K562 (cell line): ENCODE measurements around the gene RHBDF2. TPM values are rescaled to one million over a fixed set of nuclear protein-coding genes. Genes with fewer than 3 reads are reported as not detected.
"Not testable (repeated sequence)": the region's sequence is repeated elsewhere in the genome, so short reads cannot be mapped to it uniquely, and the experiment has no call there.

ENCODE experiments used
- ATAC-seq: fragments of 200-7000 bp; cut with Tn5 transposase; 3 replicates; pipeline ENCODE4 v1.9.1; 2020; ENCODE audit warnings: moderate library complexity
- BruUV-seq: library from RNA; stranded (reverse); fragments of 400-500 nt; replicated peaks from 2 replicates; lab custom pipeline; 2021; lab: Mats Ljungman, UMichigan
- CTCF ChIA-PET: fragments of 300-600 bp; formaldehyde crosslinking; extraction: SDS; loops from one replicate; lab custom pipeline; 2021; ENCODE audit warnings: low intra/inter-chr PET ratio; lab: Yijun Ruan, JAX
- POLR2A ChIA-PET: fragments of 300-600, 350-650 bp; sonication (Branson Sonifier 250); formaldehyde crosslinking; extraction: SDS; loops from one replicate; lab custom pipeline; 2021; ENCODE audit warnings: antibody characterized with exemption, inconsistent platforms; lab: Yijun Ruan, JAX
- DNase-seq, 4 experiments: peaks; one replicate each; pipeline versions ENCODE4 v3.0.0 to v3.0.0-alpha.2; 2011 to 2018; ENCODE audit warnings: low spot score in 3 of 4, mixed read lengths in 3 of 4; ENCODE audit errors: extremely low read depth in 1 of 4
- FAIRE-seq: peaks from 2 replicates; lab custom pipeline; 2011; peaks lifted over from hg19 to GRCh38; lab: Jason Lieb, UNC
- H2AFZ ChIP-seq: 2 replicates; pipeline ENCODE4 v1.6.0; 2011; ENCODE audit warnings: low read depth, low read length, control low read depth, inconsistent platforms
- H3K27ac ChIP-seq: fragments of 200-600 bp; 3 replicates; pipeline ENCODE4 v1.8.0; 2011; ENCODE audit warnings: low read depth, mild to moderate bottlenecking, control low read depth, inconsistent platforms, low read length, moderate library complexity, mixed read lengths; ENCODE audit errors: extremely low read depth
- H3K27me3 ChIP-seq, 2 experiments: fragments of 300-600 bp in 1 of 2; 2 replicates in 1 of 2; 3 replicates in 1 of 2; pipeline versions ENCODE4 v1.6.0 to v1.8.0; 2011; ENCODE audit warnings: inconsistent platforms in 2 of 2, low read length in 2 of 2, mild to moderate bottlenecking in 1 of 2, mixed read lengths in 1 of 2, moderate library complexity in 1 of 2; ENCODE audit not compliant: control insufficient read depth in 2 of 2, insufficient read depth in 2 of 2
- H3K36me3 ChIP-seq: fragments of 300-600 bp; 3 replicates; pipeline ENCODE4 v1.8.0; 2011; ENCODE audit warnings: mild to moderate bottlenecking, low read length, inconsistent platforms; ENCODE audit not compliant: control insufficient read depth, insufficient read depth
- H3K4me1 ChIP-seq, 2 experiments: fragments of 200-600 bp in 1 of 2; replicated peaks in 1 of 2; 2 replicates in 1 of 2; 3 replicates in 1 of 2; pipeline versions ENCODE4 v1.5.1 to v1.8.0; 2011; ENCODE audit warnings: inconsistent platforms in 2 of 2, low read length in 2 of 2, mild to moderate bottlenecking in 1 of 2, mixed read lengths in 1 of 2, moderate library complexity in 1 of 2; ENCODE audit not compliant: control insufficient read depth in 2 of 2, insufficient read depth in 2 of 2
- H3K4me2 ChIP-seq: 2 replicates; pipeline ENCODE4 v1.6.1; 2011; ENCODE audit warnings: low read length, control low read depth, inconsistent platforms, mixed read lengths; ENCODE audit not compliant: insufficient read depth
- H3K4me3 ChIP-seq: fragments of 200-600 bp; sonication (generic), shearing (Covaris generic); 2 replicates; pipeline ENCODE4 v1.5.1; 2016; ENCODE audit warnings: control low read depth, inconsistent platforms
- H3K79me2 ChIP-seq: fragments of 200-600 bp; 3 replicates; pipeline ENCODE4 v1.8.0; 2011; ENCODE audit warnings: low read length, inconsistent platforms; ENCODE audit not compliant: control insufficient read depth, insufficient read depth
- H3K9ac ChIP-seq, 2 experiments: 2 replicates each; pipeline versions ENCODE4 v1.6.0 to v1.6.1; 2011; ENCODE audit warnings: low read depth in 2 of 2, low read length in 2 of 2, control low read depth in 1 of 2, inconsistent platforms in 1 of 2, mild to moderate bottlenecking in 1 of 2, mixed read lengths in 1 of 2; ENCODE audit not compliant: insufficient read depth in 1 of 2
- H3K9me1 ChIP-seq: one replicate; pipeline ENCODE4 v1.6.0; 2011; ENCODE audit warnings: inconsistent platforms, mild to moderate bottlenecking, low read length, moderate library complexity; ENCODE audit not compliant: control insufficient read depth, insufficient read depth
- H3K9me3 ChIP-seq: replicated peaks from 2 replicates; pipeline ENCODE4 v1.5.1; 2011; ENCODE audit warnings: low read depth, low read length, inconsistent platforms; ENCODE audit not compliant: control insufficient read depth, insufficient read depth
- H4K20me1 ChIP-seq: replicated peaks from 2 replicates; pipeline ENCODE4 v1.6.1; 2011; ENCODE audit warnings: low read length, inconsistent platforms, mixed read lengths; ENCODE audit not compliant: control insufficient read depth, insufficient read depth
- FOXP4 ChIP-seq: sonication (generic); formaldehyde crosslinking; IDR thresholded peaks from 2 replicates; pipeline ENCODE4 v1.8.0; 2022; ENCODE audit warnings: mild to moderate bottlenecking, missing genetic modification reagents, borderline replicate concordance
- ILF3 ChIP-seq: fragments of 450-650 bp; IDR thresholded peaks from 2 replicates; pipeline ENCODE4 v1.6.1; 2018; ENCODE audit warnings: antibody characterized with exemption, mild to moderate bottlenecking, moderate library complexity, borderline replicate concordance
- KLF16 ChIP-seq: IDR thresholded peaks from 2 replicates; pipeline ENCODE4 v1.6.1; 2016; ENCODE audit warnings: antibody characterized with exemption
- MBD2 ChIP-seq: sonication (generic); IDR thresholded peaks from 2 replicates; pipeline ENCODE4 v1.6.1; 2016; ENCODE audit warnings: low read depth, borderline replicate concordance
- MEF2A ChIP-seq: IDR thresholded peaks from 2 replicates; pipeline ENCODE4 v1.6.1; 2011; ENCODE audit warnings: low read depth, mild to moderate bottlenecking, low read length, moderate library complexity; ENCODE audit not compliant: control insufficient read depth
- NFXL1 ChIP-seq: fragments of 450-650 bp; formaldehyde crosslinking; IDR thresholded peaks from 2 replicates; pipeline ENCODE4 v1.4.0; 2021; ENCODE audit warnings: mild to moderate bottlenecking
- RFX7 ChIP-seq: fragments of 250-450 bp; sonication (Bioruptor Pico); IDR thresholded peaks from 2 replicates; pipeline ENCODE4 v1.5.1; 2021; ENCODE audit warnings: mild to moderate bottlenecking
- TAL1 ChIP-seq: fragments of 450-650 bp; IDR thresholded peaks from 2 replicates; pipeline ENCODE4 v1.6.1; 2016; ENCODE audit warnings: mild to moderate bottlenecking
- USF1 ChIP-seq: sonication (generic); formaldehyde crosslinking; IDR thresholded peaks from 2 replicates; pipeline ENCODE4 v1.9.0; 2022; ENCODE audit warnings: mild to moderate bottlenecking, missing genetic modification reagents
- YBX1 ChIP-seq: fragments of 450-650 bp; IDR thresholded peaks from 2 replicates; pipeline ENCODE4 v1.7.1; 2016; ENCODE audit warnings: mild to moderate bottlenecking
- ZNF121 ChIP-seq: sonication (generic); formaldehyde crosslinking; conservative IDR thresholded peaks from 2 replicates; pipeline ENCODE4 v1.8.0; 2022; ENCODE audit warnings: missing genetic modification reagents
- ZNF644 ChIP-seq: fragments of 200-800 bp; sonication (Bioruptor generic); IDR thresholded peaks from 2 replicates; pipeline ENCODE4 v1.6.1; 2016; ENCODE audit warnings: low read depth, missing genetic modification characterization, missing compliant biosample characterization
- WGBS: fragments of 100-300 bp; shearing (Covaris generic); methylation state at CpG from one replicate; pipeline ENCODE4 v1.1.6; 2016; ENCODE audit warnings: low coverage, mixed read lengths; ENCODE audit not compliant: insufficient coverage; ENCODE audit errors: missing lambda C conversion rate; 5-methylcytosine and 5-hydroxymethylcytosine counted together
- in situ Hi-C: fragments of 300-500 bp; cut with MboI; formaldehyde crosslinking; loops from 4 replicates; pipeline ENCODE4 v1.15.0; 2018; ENCODE audit warnings: inconsistent platforms, mixed read lengths
- intact Hi-C: fragments of 100-400 bp; cut with micrococcal nuclease; formaldehyde crosslinking; loops from 2 replicates; pipeline ENCODE4 v1.14.2; 2022
- polyA plus RNA-seq, 8 experiments: library from polyadenylated mRNA; depleted of rRNA in 4 of 8; stranded (reverse) in 5 of 8; unstranded in 3 of 8; fragments of >200 nt; fragmentation: Nextera tagmentation in 2 of 8; fragmentation: Illumina TruSeq in 1 of 8; extraction: Ambion mirVana in 2 of 8; extraction: Trizol in 1 of 8; gene quantifications; 2 replicates each; pipeline versions ENCODE4 v1.2.1 to v1.2.3, GENCODE V29; 2011 to 2014; ENCODE audit warnings: inconsistent platforms in 1 of 8, missing spikeins in 1 of 8
- total RNA-seq, 7 experiments: library from RNA; depleted of rRNA in 6 of 7; stranded (reverse); fragments of >200 nt in 6 of 7; fragmentation: Illumina TruSeq in 2 of 7; extraction: Trizol in 2 of 7; gene quantifications; 2 replicates each; pipeline versions ENCODE4 v1.2.1 to v1.2.3, GENCODE V29; 2011 to 2021; ENCODE audit warnings: low replicate concordance in 1 of 7
- TF ChIP-seq, protein P1 (sequence below): sonication (generic); formaldehyde crosslinking; IDR thresholded peaks from 2 replicates; pipeline ENCODE4 v1.5.0; 2020; ENCODE audit warnings: missing genetic modification reagents

Gene RHBDF2
- total and polyA plus RNA-seq, 9 of the 15 experiments (the other 6 are each of a cell fraction or from before 2014, with no cell fraction given) = 0.04 to 2.8 (median 1.1) TPM

GRCh38 chr17:76514355-76514754 is 13.1 kb upstream of the RHBDF2 start:
- CTCF ChIA-PET, H3K36me3 ChIP-seq, H3K9ac ChIP-seq, H3K4me3 ChIP-seq, BruUV-seq, DNase-seq, H4K20me1 ChIP-seq, H3K79me2 ChIP-seq, H3K9me1 ChIP-seq, H3K4me2 ChIP-seq, in situ Hi-C loops, H3K9me3 ChIP-seq, H3K27me3 ChIP-seq, intact Hi-C loops, ATAC-seq, FAIRE-seq, POLR2A ChIA-PET, H2AFZ ChIP-seq: not testable (repeated sequence)
- peaks cover 15 to 18% of the 10 kb centered on the region in 2 experiments; a peak in 4 of 5 replicates for H3K4me1 ChIP-seq
- 0 out of 2 replicates have a peak, but pooled peaks have one; percentile 8 for TF ChIP-seq ZNF121 (CRISPR knock-in tag)
- TF ChIP-seq, all 486 proteins: peak for 1; not testable (repeated sequence) for 485
- WGBS = 85% methylated on average over 6 of the region's 6 CpGs
- H3K27ac ChIP-seq = not testable (repeated sequence)

GRCh38 chr17:76513306-76513692 is 12.1 kb upstream of the RHBDF2 start:
- BruUV-seq = no TSS peak
- Histone ChIP-seq H3K4me2 (no peak overlapping the region), H3K27me3 (no peaks in the 10 kb centered on the region), H3K79me2 (no peaks in the 10 kb centered on the region), H3K4me3 (no peak overlapping the region), H4K20me1 (no peaks in the 10 kb centered on the region), H3K27ac (no peak overlapping the region), H3K9ac (peak overlapping the region in 1 of 2 experiments; percentile 59; a peak in 1 of 4 replicates), H3K9me3 (no peaks in the 10 kb centered on the region), H2AFZ (peak overlapping the region; percentile 71), H3K9me1 (no peaks in the 10 kb centered on the region), H3K4me1 (peaks cover 15 to 18% of the 10 kb centered on the region in 2 experiments; a peak in 4 of 5 replicates), H3K36me3 (no peaks in the 10 kb centered on the region)
- DNase-seq = no peak
- ChIA-PET CTCF (no interaction called here), POLR2A (interaction anchor here (0.8 to 1.1 kb wide), 2 partner anchors 40 to 105 kb away, joined by 3 read pairs; no protein-coding TSS in a partner anchor)
- peak; percentile 51 for FAIRE-seq
- intact Hi-C loops (no loop called here), in situ Hi-C loops (no loop called here)
- ATAC-seq = peak; percentile 18; the same call in 1 of the 3 replicates
- 39% methylated on average over 5 of the region's 6 CpGs for WGBS
- TF ChIP-seq TAL1 (no peak), FOXP4 (CRISPR knock-in tag) (no peak), ILF3 (no peak), NFXL1 (CRISPR knock-in tag) (no peak), ZNF644 (tag) (no peak), YBX1 (no peak), USF1 (CRISPR knock-in tag) (peak; percentile 76), MEF2A (no peak), MBD2 (no peak), KLF16 (no peak), RFX7 (CRISPR knock-in tag) (no peak)
- TF ChIP-seq, protein P1, sequence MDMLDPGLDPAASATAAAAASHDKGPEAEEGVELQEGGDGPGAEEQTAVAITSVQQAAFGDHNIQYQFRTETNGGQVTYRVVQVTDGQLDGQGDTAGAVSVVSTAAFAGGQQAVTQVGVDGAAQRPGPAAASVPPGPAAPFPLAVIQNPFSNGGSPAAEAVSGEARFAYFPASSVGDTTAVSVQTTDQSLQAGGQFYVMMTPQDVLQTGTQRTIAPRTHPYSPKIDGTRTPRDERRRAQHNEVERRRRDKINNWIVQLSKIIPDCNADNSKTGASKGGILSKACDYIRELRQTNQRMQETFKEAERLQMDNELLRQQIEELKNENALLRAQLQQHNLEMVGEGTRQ = peak; percentile 75
